AG09309 (cell line): ENCODE data around the gene DCTN3.

ENCODE experiments used
- DNase-seq: peaks from one replicate; pipeline ENCODE4 v3.0.0-alpha.2; 2010; ENCODE audit warnings: low read depth
- H3K4me3 ChIP-seq: 2 replicates; pipeline ENCODE4 v1.5.1; 2011; ENCODE audit warnings: mild to moderate bottlenecking, low read depth, low read length, moderate library complexity; ENCODE audit not compliant: control insufficient read depth
- TF ChIP-seq, protein P1 (sequence below): IDR thresholded peaks from 2 replicates; pipeline ENCODE4 v1.5.1; 2011; ENCODE audit warnings: mild to moderate bottlenecking, low read depth, low read length, inconsistent platforms; ENCODE audit not compliant: insufficient read depth, control insufficient read depth; ENCODE audit errors: missing control alignments

Gene DCTN3

DNA sequence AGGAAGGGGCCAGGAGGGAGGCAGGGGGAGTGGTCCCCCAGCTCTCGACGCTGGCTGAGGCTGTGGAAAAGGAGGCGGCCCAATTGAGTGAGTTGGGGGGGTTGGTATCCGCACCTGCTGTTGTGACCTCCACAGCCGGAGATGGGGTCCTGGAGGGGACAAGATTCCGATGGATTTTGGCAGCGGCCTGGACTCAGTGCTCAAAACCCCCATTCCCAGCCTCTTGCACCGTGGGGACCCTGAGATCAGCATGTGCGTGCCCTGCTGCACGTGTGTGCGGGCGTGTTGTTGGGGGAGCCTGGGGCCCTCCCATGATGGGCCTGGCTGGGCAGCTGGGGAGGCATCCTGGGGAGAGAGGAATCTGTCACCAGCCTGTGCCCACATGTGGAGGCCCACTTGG, 45.7 kb downstream of the DCTN3 start:
- DNase-seq: no peak
- TF ChIP-seq, protein P1, sequence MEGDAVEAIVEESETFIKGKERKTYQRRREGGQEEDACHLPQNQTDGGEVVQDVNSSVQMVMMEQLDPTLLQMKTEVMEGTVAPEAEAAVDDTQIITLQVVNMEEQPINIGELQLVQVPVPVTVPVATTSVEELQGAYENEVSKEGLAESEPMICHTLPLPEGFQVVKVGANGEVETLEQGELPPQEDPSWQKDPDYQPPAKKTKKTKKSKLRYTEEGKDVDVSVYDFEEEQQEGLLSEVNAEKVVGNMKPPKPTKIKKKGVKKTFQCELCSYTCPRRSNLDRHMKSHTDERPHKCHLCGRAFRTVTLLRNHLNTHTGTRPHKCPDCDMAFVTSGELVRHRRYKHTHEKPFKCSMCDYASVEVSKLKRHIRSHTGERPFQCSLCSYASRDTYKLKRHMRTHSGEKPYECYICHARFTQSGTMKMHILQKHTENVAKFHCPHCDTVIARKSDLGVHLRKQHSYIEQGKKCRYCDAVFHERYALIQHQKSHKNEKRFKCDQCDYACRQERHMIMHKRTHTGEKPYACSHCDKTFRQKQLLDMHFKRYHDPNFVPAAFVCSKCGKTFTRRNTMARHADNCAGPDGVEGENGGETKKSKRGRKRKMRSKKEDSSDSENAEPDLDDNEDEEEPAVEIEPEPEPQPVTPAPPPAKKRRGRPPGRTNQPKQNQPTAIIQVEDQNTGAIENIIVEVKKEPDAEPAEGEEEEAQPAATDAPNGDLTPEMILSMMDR: no peak
- H3K4me3 ChIP-seq: no peak overlapping the region

DNA sequence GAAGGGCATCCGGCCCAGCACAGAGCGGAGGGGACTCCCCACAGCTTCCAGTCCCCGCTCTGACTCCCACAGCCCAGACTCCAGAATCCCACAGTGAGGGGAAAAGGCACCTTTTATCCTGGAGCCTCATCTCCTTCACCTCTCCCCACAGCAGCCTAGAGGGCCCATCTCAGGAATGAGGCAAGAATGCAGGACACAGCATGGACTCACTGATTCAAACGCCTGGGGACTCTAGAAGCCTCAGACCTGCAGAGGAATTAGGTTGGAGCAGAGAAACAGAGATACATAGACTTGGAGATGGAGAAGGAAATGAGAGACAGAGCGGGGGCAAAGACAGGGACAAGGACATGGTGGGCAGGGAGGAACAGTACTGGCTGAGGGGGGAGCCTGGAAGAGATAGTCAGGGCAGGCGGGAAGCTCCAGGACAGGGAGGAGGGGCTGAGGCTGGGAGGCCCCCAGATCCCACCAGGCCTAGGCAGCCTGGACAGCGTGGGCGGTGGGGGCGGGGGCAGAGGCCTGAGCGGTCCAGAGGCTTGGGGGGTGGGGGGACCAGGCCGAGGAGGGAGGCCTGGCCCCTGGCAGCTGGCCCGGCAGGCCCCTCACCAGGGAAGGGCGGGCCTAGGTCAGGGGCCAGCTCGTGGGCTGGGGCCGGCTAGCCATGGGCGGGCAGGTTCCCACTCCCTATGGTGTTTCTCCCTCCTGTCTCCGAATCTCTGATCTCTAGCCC, 46.5 kb downstream of the DCTN3 start:
- no peak overlapping the region for H3K4me3 ChIP-seq
- DNase-seq: no peak
- TF ChIP-seq, protein P1: no peak

DNA sequence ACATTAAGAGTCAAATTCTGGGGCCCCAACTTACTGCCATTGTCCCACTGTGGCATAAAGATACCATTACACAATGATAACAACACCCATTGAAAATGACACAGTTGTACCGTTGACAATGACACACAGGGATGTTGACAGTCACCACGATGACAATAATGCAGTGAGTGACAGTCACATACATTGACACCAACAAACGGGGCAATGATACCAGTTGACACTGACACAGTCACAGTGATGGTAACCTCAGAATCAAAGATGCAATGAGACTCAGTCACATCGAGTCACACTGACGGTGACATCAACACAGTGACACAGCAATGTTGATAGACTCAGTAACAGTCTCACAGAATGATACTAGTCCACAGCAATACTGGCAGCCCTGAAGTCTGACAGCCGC, 47.7 kb downstream of the DCTN3 start:
- DNase-seq: no peak
- H3K4me3 ChIP-seq: no peak overlapping the region
- TF ChIP-seq, protein P1: no peak

DNA sequence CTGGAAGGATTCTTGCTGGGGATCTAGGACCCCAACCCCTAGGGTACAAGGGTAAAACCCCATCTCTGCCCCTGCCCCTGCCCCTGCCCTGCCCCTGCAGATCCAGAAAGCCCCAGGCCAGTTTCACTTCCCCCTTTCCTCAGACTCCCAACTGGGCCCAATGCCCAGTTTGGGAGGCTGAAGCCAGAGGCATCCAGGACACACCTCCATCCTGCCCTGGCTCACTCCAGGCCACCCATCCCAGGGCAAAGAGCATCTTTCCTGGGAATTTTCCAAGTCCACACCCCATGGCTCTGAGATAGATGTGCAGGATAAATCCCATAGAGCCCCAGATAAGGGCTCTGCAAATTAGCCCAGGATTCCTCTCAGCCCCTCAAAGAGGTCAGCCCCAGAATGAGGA, 48.2 kb downstream of the DCTN3 start:
- no peak overlapping the region for H3K4me3 ChIP-seq
- TF ChIP-seq, protein P1: no peak
- DNase-seq: no peak

DNA sequence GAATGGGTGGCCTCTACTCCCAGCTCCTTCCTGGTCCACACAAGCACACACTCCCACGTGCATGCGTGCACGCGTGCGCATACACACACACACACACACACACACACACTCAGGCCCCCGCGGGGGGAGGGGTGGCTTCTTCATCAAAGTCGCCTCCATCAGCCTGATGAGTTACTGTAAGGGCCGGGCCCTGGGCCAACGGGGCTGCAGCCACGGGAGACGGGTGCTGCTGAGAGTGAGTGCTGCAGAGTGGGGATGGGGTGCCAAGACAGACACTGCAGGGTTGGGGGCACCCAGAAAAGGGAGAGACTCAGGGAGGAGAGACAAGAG, 48.8 kb downstream of the DCTN3 start:
- no peak for DNase-seq
- TF ChIP-seq, protein P1: no peak
- no peak overlapping the region for H3K4me3 ChIP-seq

DNA sequence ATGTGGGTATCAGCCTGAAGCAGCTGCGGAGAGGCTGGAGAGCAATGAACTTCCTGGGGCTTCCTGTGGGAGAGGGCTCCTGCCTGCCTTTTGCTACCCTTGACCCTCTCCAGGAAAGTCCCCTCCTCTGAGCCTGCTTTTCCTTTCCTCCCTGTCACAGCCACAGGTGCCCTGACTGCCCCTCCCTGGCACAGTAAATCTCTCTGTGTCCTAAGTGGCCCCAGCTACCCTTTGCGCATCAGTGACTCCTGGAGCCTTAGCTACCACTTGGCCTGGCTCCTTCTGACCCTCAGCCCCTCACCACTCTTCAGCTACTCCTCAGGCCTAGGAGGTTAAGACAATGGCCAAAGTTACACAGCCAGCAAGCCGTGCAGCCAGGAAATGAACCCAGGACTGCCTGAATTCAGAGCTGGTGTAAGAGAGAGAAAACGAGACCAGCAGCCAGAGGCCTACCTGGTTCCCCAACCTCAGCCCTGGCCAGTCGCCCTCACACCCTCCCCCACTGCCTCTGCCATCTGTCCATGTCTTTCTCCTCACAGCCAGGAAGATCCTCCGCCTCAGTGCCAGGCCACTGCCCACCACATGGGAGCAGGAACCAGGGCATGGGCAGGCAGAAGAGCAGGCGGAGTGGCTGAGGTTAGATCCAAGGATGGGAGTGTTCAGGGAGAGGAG, 49.4 kb downstream of the DCTN3 start:
- no peak for DNase-seq
- TF ChIP-seq, protein P1: no peak
- H3K4me3 ChIP-seq: no peak overlapping the region
